H9 (cell line): ENCODE results near the gene STK32B. TPM values are rescaled to one million over a fixed set of nuclear protein-coding genes. Genes with fewer than 3 reads are reported as not detected.

Source experiments
- DNase-seq: peaks from one replicate; pipeline ENCODE4 v3.0.0-alpha.2; 2017
- H2AFZ ChIP-seq: one replicate; pipeline ENCODE4 v1.6.1; 2013; ENCODE audit warnings: mild to moderate bottlenecking, low read length, control low read depth, moderate library complexity
- H2AK5ac ChIP-seq: 2 replicates; pipeline ENCODE4 v1.6.1; 2013; ENCODE audit warnings: low read length, control low read depth, mixed read lengths; ENCODE audit not compliant: insufficient read length
- H2BK120ac ChIP-seq: one replicate; pipeline ENCODE4 v1.6.1; 2013; ENCODE audit warnings: low read depth, mild to moderate bottlenecking, low read length, control low read depth, inconsistent platforms; ENCODE audit not compliant: poor library complexity, severe bottlenecking
- H2BK12ac ChIP-seq: 2 replicates; pipeline ENCODE4 v1.6.1; 2013; ENCODE audit warnings: low read length, control low read depth, mixed read lengths, low read depth; ENCODE audit not compliant: insufficient read length
- H2BK15ac ChIP-seq: 2 replicates; pipeline ENCODE4 v1.6.1; 2013; ENCODE audit warnings: low read depth, low read length, control low read depth
- H2BK20ac ChIP-seq: one replicate; pipeline ENCODE4 v1.6.1; 2013; ENCODE audit warnings: low read depth, mild to moderate bottlenecking, low read length, control low read depth, inconsistent platforms; ENCODE audit not compliant: poor library complexity, severe bottlenecking
- H2BK5ac ChIP-seq: 2 replicates; pipeline ENCODE4 v1.6.1; 2013; ENCODE audit warnings: low read length, control low read depth, mixed read lengths; ENCODE audit not compliant: insufficient read length
- H3K14ac ChIP-seq: 2 replicates; pipeline ENCODE4 v1.6.1; 2013; ENCODE audit warnings: low read length, control low read depth; ENCODE audit not compliant: insufficient read depth
- H3K18ac ChIP-seq: 2 replicates; pipeline ENCODE4 v1.6.1; 2013; ENCODE audit warnings: low read depth, mild to moderate bottlenecking, mixed read lengths, low read length, control low read depth; ENCODE audit not compliant: insufficient read length
- H3K23ac ChIP-seq: 2 replicates; pipeline ENCODE4 v1.6.1; 2013; ENCODE audit warnings: low read length, control low read depth, mixed read lengths, low read depth; ENCODE audit not compliant: insufficient read length
- H3K23me2 ChIP-seq: 2 replicates; pipeline ENCODE4 v1.6.1; 2013; ENCODE audit warnings: low read depth, mild to moderate bottlenecking, mixed read lengths, low read length, control low read depth; ENCODE audit not compliant: insufficient read length, poor library complexity, severe bottlenecking
- H3K27ac ChIP-seq: 2 replicates; pipeline ENCODE4 v1.5.1; 2013; ENCODE audit warnings: low read length, control low read depth, mixed read lengths, low read depth; ENCODE audit not compliant: insufficient read length
- H3K27me3 ChIP-seq: 2 replicates; pipeline ENCODE4 v1.6.1; 2013; ENCODE audit warnings: low read length, control low read depth, inconsistent platforms; ENCODE audit not compliant: insufficient read depth
- H3K4ac ChIP-seq: 2 replicates; pipeline ENCODE4 v1.6.1; 2013; ENCODE audit warnings: low read depth, mild to moderate bottlenecking, control low read depth, inconsistent platforms, low read length, moderate library complexity
- H3K4me1 ChIP-seq: 2 replicates; pipeline ENCODE4 v1.6.1; 2013; ENCODE audit warnings: low read length, control low read depth, inconsistent platforms; ENCODE audit not compliant: insufficient read depth
- H3K4me2 ChIP-seq: 2 replicates; pipeline ENCODE4 v1.6.1; 2013; ENCODE audit warnings: low read length, control low read depth, mixed read lengths; ENCODE audit not compliant: insufficient read length, insufficient read depth
- H3K56ac ChIP-seq: 2 replicates; pipeline ENCODE4 v1.6.1; 2013; ENCODE audit warnings: low read depth, mild to moderate bottlenecking, mixed read lengths, low read length, control low read depth; ENCODE audit not compliant: insufficient read length
- H3K79me1 ChIP-seq: 2 replicates; pipeline ENCODE4 v1.6.1; 2013; ENCODE audit warnings: low read depth, mild to moderate bottlenecking, moderate library complexity, low read length, control low read depth, inconsistent platforms; ENCODE audit not compliant: insufficient read depth, poor library complexity, severe bottlenecking
- H3K79me2 ChIP-seq: 2 replicates; pipeline ENCODE4 v1.6.1; 2013; ENCODE audit warnings: low read length, control low read depth, inconsistent platforms; ENCODE audit not compliant: insufficient read depth
- H3K9ac ChIP-seq: 2 replicates; pipeline ENCODE4 v1.6.1; 2013; ENCODE audit warnings: low read length, control low read depth, mixed read lengths; ENCODE audit not compliant: insufficient read length; ENCODE audit errors: extremely low read depth
- H3K9me3 ChIP-seq: one replicate; pipeline ENCODE4 v1.6.1; 2013; ENCODE audit warnings: low read depth, low read length, inconsistent platforms; ENCODE audit not compliant: control insufficient read depth
- H3T11ph ChIP-seq: one replicate; pipeline ENCODE4 v1.6.1; 2013; ENCODE audit warnings: mild to moderate bottlenecking, low read length, control low read depth, inconsistent platforms
- H4K20me1 ChIP-seq: one replicate; pipeline ENCODE4 v1.6.1; 2013; ENCODE audit not compliant: control insufficient read depth, insufficient read length, insufficient read depth
- H4K5ac ChIP-seq: 2 replicates; pipeline ENCODE4 v1.6.1; 2013; ENCODE audit warnings: low read depth, mild to moderate bottlenecking, mixed read lengths, low read length, control low read depth; ENCODE audit not compliant: insufficient read length
- H4K8ac ChIP-seq: replicated peaks from 2 replicates; pipeline ENCODE4 v1.6.1; 2013; ENCODE audit warnings: low read length, control low read depth, mixed read lengths, low read depth; ENCODE audit not compliant: insufficient read length
- H4K91ac ChIP-seq: 2 replicates; pipeline ENCODE4 v1.6.1; 2013; ENCODE audit warnings: low read depth, mild to moderate bottlenecking, moderate library complexity, mixed read lengths, low read length, control low read depth; ENCODE audit not compliant: insufficient read length
- H3K27ac Mint-ChIP-seq, 3 experiments: 2 replicates in 2 of 3; 3 replicates in 1 of 3; pipeline ENCODE4 v1.8.0; 2020 to 2021; ENCODE audit warnings: mixed read lengths in 3 of 3, mild to moderate bottlenecking in 1 of 3, moderate library complexity in 1 of 3
- H3K27me3 Mint-ChIP-seq: 2 replicates; pipeline ENCODE4 v1.8.0; 2021; ENCODE audit warnings: low read depth, mild to moderate bottlenecking, moderate library complexity, mixed read lengths
- H3K36me3 Mint-ChIP-seq, 3 experiments: 2 replicates in 2 of 3; 3 replicates in 1 of 3; pipeline ENCODE4 v1.8.0; 2020 to 2021; ENCODE audit warnings: low read depth in 3 of 3, mixed read lengths in 3 of 3; ENCODE audit not compliant: insufficient read depth in 1 of 3
- H3K4me1 Mint-ChIP-seq, 2 experiments: 2 replicates each; pipeline ENCODE4 v1.8.0; 2020; ENCODE audit warnings: mixed read lengths in 2 of 2
- H3K4me3 Mint-ChIP-seq, 2 experiments: 2 replicates in 1 of 2; 3 replicates in 1 of 2; pipeline ENCODE4 v1.8.0; 2020 to 2021; ENCODE audit warnings: mild to moderate bottlenecking in 2 of 2, mixed read lengths in 2 of 2, moderate library complexity in 1 of 2
- H3K9me3 Mint-ChIP-seq, 2 experiments: 2 replicates in 1 of 2; 3 replicates in 1 of 2; pipeline ENCODE4 v1.8.0; 2020; ENCODE audit warnings: mild to moderate bottlenecking in 2 of 2, mixed read lengths in 2 of 2, moderate library complexity in 1 of 2
- CTCF ChIP-seq: fragments of 200-600 bp; sonication (generic); conservative IDR thresholded peaks from 3 replicates; pipeline ENCODE4 v1.8.0; 2021; ENCODE audit warnings: antibody characterized with exemption, mild to moderate bottlenecking
- WGBS: extraction: QIAGEN DNeasy Blood & Tissue Kit; methylation state at CpG from one replicate; pipeline ENCODE4 v1.1.7; 2013; ENCODE audit warnings: missing lambda C conversion rate, low lambda C conversion rate, mixed read lengths; ENCODE audit not compliant: insufficient read length; ENCODE audit errors: extremely low coverage; 5-methylcytosine and 5-hydroxymethylcytosine counted together
- total RNA-seq: library from RNA; stranded (reverse); gene quantifications from 2 replicates; pipeline ENCODE4 v1.2.1, GENCODE V29; 2021

Gene STK32B
- total RNA-seq, 1 experiment from 2014 or later, result 1.0 TPM

- no peak for TF ChIP-seq CTCF
- Histone ChIP-seq H2BK20ac (no peak overlapping the region), H3K27ac (no peak overlapping the region), H2BK5ac (no peak overlapping the region), H2AK5ac (no peak overlapping the region), H4K20me1 (no peaks in the 10 kb centered on the region), H3K27me3 (no peaks in the 10 kb centered on the region), H2BK15ac (no peak overlapping the region), H3K18ac (no peak overlapping the region), H3K4me2 (no peak overlapping the region), H3K56ac (no peak overlapping the region), H2AFZ (no peak overlapping the region), H2BK120ac (no peak overlapping the region), H4K5ac (no peak overlapping the region), H3K9ac (no peak overlapping the region), H4K91ac (no peak overlapping the region), H2BK12ac (no peak overlapping the region), H3T11ph (no peak overlapping the region), H3K23me2 (no peaks in the 10 kb centered on the region), H3K4me1 (peaks cover 3% of the 10 kb centered on the region; the same call in 1 of the 2 replicates), H3K14ac (no peak overlapping the region), H3K79me1 (no peaks in the 10 kb centered on the region), H3K23ac (no peak overlapping the region), H4K8ac (no peak overlapping the region), H3K9me3 (no peaks in the 10 kb centered on the region), H3K79me2 (no peaks in the 10 kb centered on the region), H3K4ac (no peak overlapping the region)
- Mint-ChIP-seq H3K27ac (no peak overlapping the region), H3K4me1 (peaks cover 8 to 10% of the 10 kb centered on the region in 2 experiments), H3K27me3 (no peaks in the 10 kb centered on the region), H3K4me3 (no peak overlapping the region), H3K36me3 (peaks cover 0 to 6% (median 1%) of the 10 kb centered on the region in 3 experiments; a peak in 5 of 7 replicates), H3K9me3 (peaks cover under 1 to 5% of the 10 kb centered on the region in 2 experiments; a peak in 3 of 5 replicates)
- no peak for DNase-seq
- no CpG with 5 or more reads among the region's 3 CpGs for WGBS
These were observed 448.9 kb downstream of the STK32B start for GRCh38 chr4:5500165-5500564.
